Muscle of arm (tissue), 12 donors: ENCODE data around the gene IL15RA. TPM values are rescaled to one million over a fixed set of nuclear protein-coding genes. Genes with fewer than 3 reads are reported as not detected.
"Not testable (repeated sequence)": the region's sequence is repeated elsewhere in the genome, so short reads cannot be mapped to it uniquely, and the experiment has no call there.

Experiments
- DNase-seq: peaks from one replicate; pipeline ENCODE4 v3.0.0-alpha.2; 2013
- polyA plus RNA-seq, 12 donors: library from polyadenylated mRNA; unstranded; fragments of 120-200 nt; gene quantifications; one replicate each; pipeline ENCODE4 v1.2.1, GENCODE V29; 2013; ENCODE audit not compliant: insufficient read length in 12 of 12

Gene IL15RA
- polyA plus RNA-seq, 12 donors: 1.2 to 3.8 (median 2.0) TPM; not detected in 2

DNA sequence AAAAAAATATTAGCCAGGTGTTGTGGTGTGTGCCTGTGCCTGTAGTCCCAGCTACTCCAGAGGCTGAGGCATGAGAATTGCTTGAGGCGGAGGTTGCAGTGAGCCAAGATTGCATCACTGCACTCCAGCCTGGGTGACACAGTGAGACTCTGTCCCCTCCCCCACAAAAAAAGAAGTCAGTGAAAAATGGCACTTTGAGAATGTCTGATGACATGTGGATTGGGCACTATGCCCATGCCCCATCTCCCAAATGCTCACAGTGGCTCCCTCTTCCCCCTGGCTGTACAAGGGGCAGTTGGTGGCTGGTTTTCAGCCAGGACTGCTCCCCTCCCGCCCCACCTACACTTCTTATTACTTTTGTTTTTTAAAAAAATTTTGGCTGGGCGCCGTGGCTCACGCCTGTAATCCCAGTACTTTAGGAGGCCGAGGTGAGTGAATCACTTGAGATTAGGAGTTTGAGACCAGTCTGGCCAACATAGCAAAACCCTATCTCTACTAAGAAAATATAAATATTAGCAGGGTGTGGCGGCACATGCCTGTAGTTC is 26.1 kb downstream of the IL15RA start:
- no peak for DNase-seq

DNA sequence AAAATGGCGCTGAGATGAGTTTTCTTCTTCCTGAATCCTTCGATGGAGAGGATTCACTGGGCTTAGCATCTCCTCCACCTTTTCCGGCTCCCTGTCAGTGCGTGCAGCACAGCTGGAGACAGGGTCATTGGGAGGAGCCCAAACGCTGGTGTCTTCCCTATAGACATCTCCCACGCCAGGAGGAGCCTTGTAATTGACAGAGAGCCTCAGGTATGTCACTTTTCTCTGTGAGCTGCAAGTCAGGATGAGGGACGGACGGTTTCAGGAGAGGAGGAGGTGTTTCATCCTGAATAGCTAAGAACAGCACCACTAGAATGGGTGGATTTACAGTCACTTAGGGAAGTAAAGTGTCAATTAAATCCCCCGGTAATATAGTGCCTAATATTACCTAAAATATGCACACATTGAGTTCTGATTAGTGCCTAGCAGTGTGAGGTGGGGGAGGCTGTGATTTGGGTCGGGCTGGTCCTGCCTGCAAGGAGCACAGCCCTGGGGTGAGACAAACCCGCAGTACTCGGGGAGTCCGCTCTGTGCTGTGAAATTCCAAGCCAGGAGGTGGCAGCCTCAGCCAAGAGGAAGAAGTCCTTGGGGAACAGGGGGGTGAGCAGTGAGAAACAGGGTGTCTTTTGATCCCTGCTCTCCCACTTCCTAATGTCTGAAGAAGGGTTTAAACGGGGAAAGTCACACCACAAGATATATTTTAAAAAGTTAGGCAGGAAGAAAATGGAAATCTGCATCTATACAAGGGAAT is 28.2 kb downstream of the IL15RA start:
- DNase-seq: peak; percentile 51

DNA sequence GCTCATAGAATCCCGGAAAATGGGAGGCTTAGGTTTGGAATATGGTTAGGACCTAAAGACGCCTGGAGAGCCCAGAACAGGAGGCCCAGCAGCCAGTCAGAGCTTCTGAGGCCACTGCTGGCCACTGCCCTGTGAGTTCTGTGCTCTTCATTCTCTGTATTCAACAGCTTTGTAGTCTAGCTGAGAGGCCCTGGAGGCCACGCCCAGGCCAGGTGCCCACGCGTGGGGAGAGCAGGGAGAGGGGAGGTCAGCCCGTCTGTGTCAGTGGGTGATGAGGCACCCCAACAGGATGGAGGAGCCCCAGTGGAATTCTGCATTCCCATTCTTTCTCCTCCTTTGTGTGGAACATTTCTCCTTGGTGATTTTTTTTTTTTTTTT is 29.1 kb downstream of the IL15RA start:
- DNase-seq: no peak

DNA sequence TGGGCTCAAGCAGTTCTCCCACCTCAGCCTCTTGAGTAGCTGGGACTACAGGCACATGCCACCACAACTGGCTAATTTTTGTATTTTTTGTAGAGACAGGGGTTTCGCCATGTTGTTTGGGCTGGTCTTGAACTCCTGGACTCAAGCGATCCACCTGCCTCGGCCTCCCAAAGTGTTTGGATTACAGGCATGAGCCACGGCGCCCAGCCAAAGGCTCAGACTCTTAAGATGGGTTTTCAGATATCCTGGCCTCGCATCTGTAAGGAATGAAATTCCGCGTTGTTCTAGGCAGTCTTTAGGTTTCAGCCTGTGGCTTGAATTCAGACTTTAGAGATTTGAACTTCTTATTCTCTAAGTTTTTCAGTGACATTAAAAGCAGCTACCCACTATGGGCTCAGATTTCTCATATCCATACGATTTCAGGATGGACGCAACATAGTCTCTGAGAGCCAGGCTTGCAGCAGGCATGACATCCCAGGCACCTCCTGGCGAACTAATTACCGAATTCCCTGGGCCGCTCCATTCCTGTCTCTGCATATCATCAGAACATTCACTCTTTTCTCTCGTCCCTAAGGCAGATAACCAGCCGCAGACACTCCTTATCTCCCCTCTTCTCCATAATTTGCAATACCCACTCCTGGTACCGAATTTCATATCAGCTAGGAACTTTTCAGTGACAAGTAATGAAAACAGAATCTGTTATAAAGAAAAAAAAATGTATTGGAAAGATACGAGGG is 29.7 kb downstream of the IL15RA start:
- no peak for DNase-seq

DNA sequence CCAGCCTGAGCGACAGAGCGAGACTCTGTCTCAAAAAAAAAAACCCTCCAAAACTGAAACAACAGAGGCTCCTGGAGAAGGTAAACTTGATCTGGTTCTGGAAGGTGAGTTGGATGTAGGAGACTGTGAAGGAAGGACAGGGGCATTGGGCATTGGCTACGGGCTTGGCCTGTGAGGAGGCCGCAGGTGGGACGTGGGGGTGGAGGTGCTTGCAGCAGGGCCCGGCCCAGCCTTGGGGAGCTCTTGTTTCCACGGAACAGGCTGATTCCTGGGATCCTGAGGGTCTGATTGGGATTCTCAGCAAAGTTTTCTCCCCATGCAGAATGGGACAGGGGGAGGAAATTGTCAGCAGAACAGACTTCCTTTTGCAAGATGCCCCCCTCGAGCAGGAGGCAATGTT is 30.6 kb downstream of the IL15RA start:
- no peak for DNase-seq

DNA sequence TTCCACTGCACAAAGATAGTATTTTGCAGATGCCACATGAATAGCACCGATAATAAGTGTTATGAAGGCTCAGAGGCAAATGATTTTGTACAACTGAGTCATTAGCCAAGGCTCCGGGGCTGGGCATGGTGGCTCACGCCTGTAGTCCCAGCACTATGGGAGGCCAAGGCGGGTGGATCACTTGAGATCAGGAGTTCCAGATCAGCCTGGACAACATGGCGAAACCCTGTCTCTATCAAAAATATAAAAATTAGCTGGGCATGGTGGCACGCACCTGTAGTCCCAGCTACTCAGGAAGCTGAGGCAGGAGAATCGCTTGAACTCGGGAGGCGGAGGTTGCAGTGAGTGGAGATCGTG is 30.9 kb downstream of the IL15RA start:
- DNase-seq: not testable (repeated sequence)

DNA sequence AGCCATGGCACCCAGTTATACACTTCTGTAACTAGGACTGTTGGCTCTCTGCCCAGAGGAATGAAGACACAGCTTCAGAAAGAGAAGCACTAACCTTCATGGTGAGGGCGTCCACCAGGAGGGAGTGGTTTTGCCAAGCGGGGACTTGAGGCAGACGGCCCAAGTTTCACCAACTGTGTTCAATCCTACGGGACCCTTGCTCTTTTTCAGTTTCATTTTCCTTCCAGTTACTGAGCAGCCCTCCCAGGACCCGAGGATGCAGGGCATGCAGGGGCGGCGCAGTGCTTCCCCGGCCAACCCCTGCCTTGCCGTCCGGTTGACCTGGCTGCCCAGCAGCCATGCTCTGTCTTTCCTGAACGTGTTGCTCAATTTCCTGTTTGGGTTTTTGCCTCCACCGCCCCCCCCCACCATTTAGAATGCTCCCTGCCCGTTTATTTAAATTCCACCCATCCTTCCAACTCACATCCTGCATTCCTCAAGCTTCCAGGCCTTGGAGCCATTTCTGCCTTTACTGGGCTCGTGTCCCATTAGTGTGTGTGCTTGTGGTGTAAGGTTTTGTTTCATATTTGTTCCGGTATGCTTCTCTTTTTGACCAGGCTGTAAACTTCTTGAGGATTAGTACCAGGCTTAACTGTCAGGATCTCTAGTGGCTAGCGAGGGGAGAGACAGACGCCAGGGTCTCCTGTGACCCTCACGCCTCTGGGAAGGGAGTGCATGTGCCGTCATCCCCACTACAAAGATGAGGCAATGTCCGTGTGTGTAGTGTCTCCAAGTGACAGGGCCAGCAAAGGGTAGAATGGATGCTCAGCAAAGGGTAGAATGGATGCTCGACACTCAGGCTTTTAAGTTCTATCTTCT is 31.6 kb downstream of the IL15RA start:
- peak; percentile 87 for DNase-seq

DNA sequence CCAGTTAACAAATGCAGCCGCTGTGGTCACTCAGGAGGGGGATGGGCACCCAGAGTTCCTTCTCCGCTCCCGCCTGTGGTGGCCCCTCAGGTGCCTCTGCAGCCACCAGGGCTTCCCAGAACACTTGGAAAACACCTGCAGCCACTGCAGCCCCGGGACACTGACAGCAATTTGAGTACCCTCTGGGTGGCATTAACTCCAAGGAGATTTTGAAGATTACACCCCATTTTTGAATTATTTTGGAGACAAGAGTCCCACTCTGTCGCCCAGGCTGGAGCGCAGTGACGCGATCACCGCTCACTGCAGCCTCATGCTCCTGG is 32.2 kb downstream of the IL15RA start:
- DNase-seq: no peak

DNA sequence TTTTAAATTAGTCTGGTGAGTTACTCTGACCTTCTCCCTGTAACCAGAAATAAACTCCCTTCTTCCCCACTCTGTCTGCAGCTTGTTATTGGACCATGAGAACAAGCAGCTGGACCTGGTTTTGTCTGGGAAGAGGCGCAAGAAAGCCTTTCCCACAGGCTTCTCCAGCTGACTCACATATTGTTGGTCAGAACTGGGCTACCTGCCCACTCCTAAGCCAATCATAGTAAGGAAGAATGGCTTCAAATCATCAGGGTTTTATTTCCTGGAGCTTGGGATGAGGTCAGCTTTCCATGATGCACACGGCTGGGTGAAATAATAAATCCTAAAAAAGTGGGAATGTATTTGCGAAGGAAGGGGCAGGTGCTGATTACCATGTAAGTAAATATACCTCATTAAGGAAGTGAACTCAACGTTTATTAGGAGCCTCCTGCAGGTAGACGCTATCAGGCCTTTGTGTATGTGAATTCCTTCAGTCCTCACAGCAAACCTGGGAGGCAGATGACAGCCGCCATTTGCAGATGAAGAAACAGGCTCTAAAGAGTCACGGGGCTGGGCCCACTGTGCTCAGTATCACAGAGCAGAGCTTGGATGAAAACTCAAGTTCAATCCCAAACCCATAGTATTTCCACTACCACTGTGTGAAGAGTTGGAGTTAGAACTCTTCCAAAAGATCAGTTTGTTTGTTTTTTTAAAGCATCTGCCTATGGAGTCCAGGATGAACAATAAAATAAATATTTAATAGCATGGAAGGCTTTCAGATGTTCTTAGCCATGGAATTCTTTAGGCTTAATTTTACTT is 32.8 kb downstream of the IL15RA start:
- DNase-seq: peak; percentile 97

DNA sequence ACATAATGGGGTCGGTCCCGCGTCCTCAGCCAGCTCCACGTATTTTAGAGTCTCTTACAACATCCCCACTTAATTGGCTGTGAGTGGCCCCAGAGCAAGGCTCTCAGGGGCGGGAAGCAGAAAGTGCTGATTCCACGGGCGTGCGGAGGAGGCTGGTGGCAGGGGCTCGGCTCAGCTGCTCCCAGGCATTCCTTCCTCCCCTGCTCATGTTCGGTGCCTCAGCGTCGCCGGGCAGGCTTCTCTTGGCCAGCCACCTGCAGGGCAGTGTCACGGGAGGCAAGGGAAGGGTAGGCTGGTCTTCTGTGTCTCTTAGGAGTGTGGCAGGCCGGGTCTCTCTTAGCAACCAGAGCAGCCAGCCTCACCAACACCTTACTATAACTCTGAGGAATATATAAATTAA is 33.8 kb downstream of the IL15RA start:
- peak; percentile 48 for DNase-seq

DNA sequence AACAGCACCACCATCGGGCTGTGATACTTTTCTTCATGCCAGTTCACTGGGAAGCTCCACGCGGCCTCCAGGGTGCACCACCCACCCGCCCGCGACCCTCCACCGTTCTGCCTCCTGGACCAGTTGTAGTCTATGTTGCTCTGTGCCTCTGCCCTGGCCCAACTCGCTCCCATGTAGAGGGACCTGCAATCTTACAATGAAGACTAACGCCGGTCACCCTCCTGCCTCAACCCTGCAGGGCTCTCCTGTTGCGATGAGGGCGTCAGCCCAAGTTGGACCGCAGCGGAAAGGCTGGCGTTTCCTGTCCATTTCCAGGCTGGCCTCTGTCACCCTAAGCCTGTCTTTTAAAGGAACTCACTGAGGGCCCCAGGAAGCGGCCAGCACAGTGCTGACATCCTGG is 34.9 kb downstream of the IL15RA start:
- peak; percentile 38 for DNase-seq

DNA sequence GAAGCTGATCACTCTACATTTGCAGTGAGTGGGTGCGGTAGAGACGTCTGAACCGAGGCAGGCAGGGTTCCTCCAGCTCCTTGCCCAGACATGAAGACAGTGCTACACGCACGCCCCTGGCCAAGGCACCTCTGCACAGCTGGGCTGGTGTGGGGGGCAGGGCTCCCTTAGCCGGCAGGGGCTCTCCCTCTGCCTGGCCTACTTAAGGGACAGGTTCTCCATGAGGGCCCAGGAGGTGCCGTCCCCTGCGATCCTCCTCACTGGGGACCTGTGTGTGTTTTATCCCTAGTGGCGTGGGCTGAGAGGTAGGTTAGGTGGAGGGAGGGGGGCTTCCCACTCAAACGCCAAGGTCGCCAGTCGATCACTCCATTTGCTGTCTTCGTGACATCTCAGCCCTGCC is 35.3 kb downstream of the IL15RA start:
- DNase-seq: no peak

DNA sequence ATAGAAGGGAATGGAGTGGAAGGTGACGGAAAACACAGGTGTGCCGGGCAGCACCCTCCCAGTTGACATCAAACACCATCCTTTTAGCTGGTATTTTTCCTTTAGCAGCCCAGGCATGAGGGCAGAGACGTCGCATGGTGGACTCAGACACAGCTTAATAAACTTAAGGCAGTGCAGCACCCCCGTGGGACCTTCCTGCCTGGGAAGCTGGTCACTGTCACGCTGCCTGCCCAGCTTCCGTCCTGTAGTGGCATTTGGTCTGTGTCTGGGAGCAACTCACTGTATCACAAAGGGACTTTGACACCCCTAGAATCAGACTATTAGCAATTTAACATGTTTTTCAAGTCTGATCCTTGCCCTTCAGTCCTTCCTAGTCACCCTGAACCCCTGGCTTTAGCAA is 35.8 kb downstream of the IL15RA start:
- no peak for DNase-seq

DNA sequence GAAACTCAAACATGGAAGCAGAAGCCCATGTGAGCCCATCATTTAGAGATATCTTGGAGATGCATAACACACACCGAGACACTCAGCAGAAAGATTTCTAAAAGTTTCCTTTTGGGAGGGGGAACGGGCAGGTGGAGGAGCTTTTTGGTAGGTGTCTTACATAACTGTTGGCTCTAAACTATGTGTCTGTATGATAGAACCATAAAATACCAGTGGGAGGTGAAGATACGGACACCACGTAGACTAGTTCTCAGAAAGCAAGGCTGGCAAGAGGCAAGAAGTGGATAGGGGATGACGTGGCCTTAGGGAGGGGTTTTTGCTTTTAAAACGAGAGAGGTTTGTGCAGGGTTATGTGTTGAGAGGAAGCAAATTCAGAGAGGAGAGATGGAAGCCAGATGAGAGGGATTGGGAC is 36.5 kb downstream of the IL15RA start:
- no peak for DNase-seq

DNA sequence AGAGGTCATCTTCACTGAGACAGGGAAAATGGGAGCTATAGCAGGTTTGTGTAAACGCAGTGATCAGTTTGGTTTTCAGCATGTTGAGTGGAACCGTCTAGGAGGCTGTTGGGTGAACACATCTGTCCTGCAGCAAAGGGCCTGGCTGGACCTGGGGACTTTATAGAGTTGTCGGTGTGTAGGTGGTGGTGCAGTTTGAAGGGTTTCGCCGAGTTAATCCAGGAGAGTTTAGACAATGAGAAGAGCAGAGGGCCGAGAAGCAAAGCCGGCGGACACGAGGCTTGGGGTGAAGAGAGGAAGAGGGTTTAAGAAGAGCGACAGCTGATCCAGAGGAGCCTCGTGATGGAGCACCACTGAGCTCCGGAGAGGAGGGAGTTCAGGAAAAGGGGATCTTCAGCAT is 39.1 kb downstream of the IL15RA start:
- no peak for DNase-seq

DNA sequence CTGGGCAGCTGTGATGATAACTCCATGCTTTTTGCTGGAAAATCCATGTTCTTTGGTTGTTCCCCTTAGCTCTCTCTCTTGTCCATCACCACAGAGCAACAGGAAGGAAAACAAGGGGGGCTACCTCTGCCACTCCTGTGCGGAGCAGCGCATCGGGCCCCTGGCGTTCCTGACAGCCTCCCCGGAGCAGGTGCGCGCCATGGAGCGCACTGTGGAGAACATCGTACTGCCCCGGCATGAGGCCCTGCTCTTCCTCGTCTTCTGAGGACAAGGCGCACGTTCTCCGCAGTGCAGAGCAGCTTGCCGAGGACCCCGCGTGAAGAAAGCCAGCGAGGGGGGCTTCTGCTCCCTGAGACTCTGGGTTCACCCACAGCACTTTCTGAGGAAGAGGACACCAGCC is 40.3 kb downstream of the IL15RA start:
- DNase-seq: no peak

DNA sequence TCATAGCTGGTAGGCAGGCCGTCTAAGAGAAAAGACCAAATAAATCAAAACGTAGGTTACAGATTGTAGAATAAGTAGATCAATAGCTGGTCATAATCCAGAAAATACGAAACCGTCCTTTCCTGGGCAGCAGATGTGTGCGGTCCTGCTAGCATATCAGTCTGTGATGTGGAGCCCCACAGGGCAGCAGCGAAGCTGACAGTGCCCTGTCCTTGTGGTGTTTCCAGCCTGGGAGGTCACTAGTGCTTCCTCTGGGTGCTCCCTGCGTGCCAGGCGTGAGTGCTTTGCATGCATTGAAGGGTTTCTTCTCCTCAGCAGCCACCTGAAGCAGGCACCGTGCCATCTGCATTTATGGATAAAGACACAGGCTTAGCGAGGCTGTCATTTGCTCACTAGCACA is 41.7 kb downstream of the IL15RA start:
- DNase-seq: no peak

DNA sequence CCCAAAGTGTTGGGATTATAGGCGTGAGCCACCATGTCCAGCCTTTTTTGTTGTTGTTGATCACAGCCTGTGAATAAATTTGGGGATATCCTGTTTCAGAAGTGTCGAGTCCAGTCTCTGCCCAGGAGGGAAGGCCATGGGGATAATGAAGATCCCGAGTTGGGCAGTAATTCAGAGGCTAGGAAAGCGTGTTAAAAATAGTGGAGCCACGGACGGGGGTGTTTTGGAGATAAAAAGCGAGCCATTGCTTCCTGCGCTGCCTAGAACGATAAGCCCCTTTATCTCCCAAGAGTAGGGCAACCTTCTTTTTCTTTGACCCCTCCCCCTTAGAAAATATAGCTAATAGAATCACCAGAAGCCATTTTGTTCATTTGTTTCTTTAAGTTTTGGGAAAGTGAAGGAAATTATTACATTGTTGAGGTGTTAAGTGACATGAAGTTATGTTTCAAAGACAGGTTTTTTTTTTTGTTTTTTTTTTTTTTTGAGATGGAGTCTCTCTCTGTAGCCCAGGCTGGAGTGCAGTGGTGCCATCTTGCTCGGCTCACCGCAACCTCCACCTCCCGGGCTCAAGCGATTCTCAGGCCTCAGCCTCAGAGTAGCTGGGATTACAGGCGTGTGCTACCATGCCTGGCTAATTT is 43.3 kb downstream of the IL15RA start:
- DNase-seq: no peak

DNA sequence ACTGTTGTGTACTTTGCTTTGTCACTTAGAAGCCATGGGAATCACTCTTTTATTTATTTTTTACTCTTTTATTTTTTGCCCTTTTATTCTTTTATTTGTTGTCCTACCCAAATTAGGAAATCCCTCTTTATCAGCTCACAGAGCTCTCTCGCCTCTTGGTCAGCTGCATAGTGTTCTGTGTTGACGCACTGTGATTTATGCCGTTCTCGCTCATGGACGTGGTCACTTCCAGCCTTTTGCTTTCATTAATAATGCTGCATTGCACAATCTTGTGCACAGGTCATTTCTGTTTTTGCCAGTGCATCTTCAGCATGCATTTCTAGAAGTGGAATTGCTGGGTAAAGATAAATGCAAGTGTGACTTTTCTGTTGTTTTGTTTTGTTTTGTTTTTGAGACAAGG is 45.0 kb downstream of the IL15RA start:
- DNase-seq: no peak

DNA sequence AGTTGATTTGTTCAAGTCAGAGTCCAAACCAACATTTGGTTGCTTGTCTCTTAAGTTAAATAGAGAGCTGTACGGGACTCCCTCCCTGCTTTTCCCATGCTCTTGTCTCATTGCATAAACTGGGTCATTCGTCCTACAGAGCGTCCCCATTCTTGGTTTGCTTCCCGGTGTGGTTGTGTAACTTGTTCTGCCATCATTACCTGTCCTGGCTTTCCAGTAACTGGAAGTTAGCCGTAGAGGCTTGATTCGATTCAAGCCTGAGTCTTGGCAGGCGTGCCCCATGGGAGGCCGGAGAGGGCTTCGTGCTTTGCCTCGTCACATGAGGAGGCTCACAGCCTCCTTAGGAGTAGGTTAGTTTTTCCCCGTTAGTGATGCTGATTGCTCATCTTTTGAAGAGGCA is 47.1 kb downstream of the IL15RA start:
- no peak for DNase-seq

DNA sequence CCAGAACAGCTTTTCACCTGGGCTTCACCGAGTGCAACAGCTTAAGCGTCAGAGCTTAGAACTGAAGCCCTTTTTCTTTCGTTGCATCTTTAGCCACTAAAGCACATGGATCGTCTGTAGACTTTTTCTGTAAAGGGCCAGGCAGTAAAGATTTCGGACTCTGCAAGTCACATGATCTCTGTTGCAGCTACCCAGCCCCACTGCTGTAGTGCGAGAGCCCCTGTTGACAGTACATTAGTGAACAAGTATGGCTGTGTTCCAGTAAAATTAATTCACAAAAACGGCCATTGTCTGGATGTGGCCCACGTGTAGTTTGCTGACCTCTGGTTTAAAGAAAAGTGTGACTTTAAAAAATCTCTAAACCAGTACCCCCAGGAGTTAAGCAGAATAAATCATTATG is 47.9 kb downstream of the IL15RA start:
- no peak for DNase-seq
